Peyer's patch (tissue), 4 donors: Measurements from ENCODE around the gene DDRGK1. TPM values are rescaled to one million over a fixed set of nuclear protein-coding genes. Genes with fewer than 3 reads are reported as not detected.

ENCODE experiments used
- DNase-seq, 3 donors: peaks; one replicate each; pipeline ENCODE4 v3.0.0-alpha.2; 2017 to 2019
- H3K27ac ChIP-seq, 4 donors: fragments of 200-600 bp; sonication (generic); one replicate each; pipeline ENCODE4 v1.5.1; 2016 to 2019
- H3K27me3 ChIP-seq, 2 donors: fragments of 200-600 bp; sonication (generic); one replicate each; pipeline ENCODE4 v1.5.1; 2019
- H3K36me3 ChIP-seq, 3 donors: fragments of 200-600 bp; sonication (generic); one replicate each; pipeline ENCODE4 v1.5.1; 2016 to 2019
- H3K4me1 ChIP-seq, 4 donors: fragments of 200-600 bp; sonication (generic); one replicate each; pipeline ENCODE4 v1.5.1; 2016 to 2019
- H3K4me3 ChIP-seq, 4 donors: fragments of 200-600 bp; sonication (generic); 1 replicate in 3 of 4; 2 replicates in 1 of 4; pipeline ENCODE4 v1.5.1; 2016 to 2019; ENCODE audit warnings: mild to moderate bottlenecking in 1 of 4
- H3K9me3 ChIP-seq, 4 donors: fragments of 200-600 bp; sonication (generic); one replicate each; pipeline ENCODE4 v1.5.1; 2016 to 2019; ENCODE audit warnings: mild to moderate bottlenecking in 1 of 4
- CTCF ChIP-seq, 6 experiments: fragments of 450-650 bp in 4 of 6; fragments of 200-600 bp in 2 of 6; sonication (generic) in 1 of 6; IDR thresholded peaks; one replicate each; pipeline ENCODE4 v1.5.1; 2017 to 2019; ENCODE audit warnings: antibody characterized with exemption in 6 of 6, mild to moderate bottlenecking in 3 of 6, moderate library complexity in 1 of 6
- POLR2A ChIP-seq, 2 donors: fragments of 450-650 bp; IDR thresholded peaks; one replicate each; pipeline ENCODE4 v1.5.1; 2017; ENCODE audit warnings: antibody characterized with exemption in 2 of 2, mild to moderate bottlenecking in 2 of 2, moderate library complexity in 2 of 2
- total RNA-seq, 4 donors: library from RNA; depleted of rRNA; stranded (reverse); fragments of >200 nt; gene quantifications; one replicate each; pipeline ENCODE4 v1.1.0, GENCODE V29; 2016

Gene DDRGK1
- total RNA-seq, 4 donors from 2014 or later = 72.9 to 111 (median 92.5) TPM

GRCh38 chr20:3226864-3227263 lies 22.4 kb upstream of the DDRGK1 start:
- no peak for DNase-seq
- Histone ChIP-seq H3K4me1 (no peaks in the 10 kb centered on the region), H3K27ac (no peak overlapping the region), H3K9me3 (no peaks in the 10 kb centered on the region), H3K27me3 (no peaks in the 10 kb centered on the region), H3K4me3 (no peak overlapping the region), H3K36me3 (peaks cover 0 to 9% (median 0%) of the 10 kb centered on the region in 3 donors)
- TF ChIP-seq POLR2A (IDR thresholded peaks at IDR 0.05) (no peak), CTCF (IDR thresholded peaks at IDR 0.05) (no peak)

GRCh38 chr20:3226093-3226492 lies 21.6 kb upstream of the DDRGK1 start:
- Histone ChIP-seq H3K27me3 (no peaks in the 10 kb centered on the region), H3K36me3 (peaks cover 0 to 16% (median 0%) of the 10 kb centered on the region in 3 donors), H3K27ac (no peak overlapping the region), H3K4me3 (no peak overlapping the region), H3K4me1 (no peaks in the 10 kb centered on the region), H3K9me3 (no peaks in the 10 kb centered on the region)
- TF ChIP-seq CTCF (IDR thresholded peaks at IDR 0.05) (no peak), POLR2A (IDR thresholded peaks at IDR 0.05) (no peak)
- no peak for DNase-seq

GRCh38 chr20:3224681-3225421 lies 20.4 kb upstream of the DDRGK1 start:
- Histone ChIP-seq H3K27ac (no peak overlapping the region), H3K27me3 (no peaks in the 10 kb centered on the region), H3K9me3 (no peaks in the 10 kb centered on the region), H3K4me1 (no peaks in the 10 kb centered on the region), H3K36me3 (peaks cover 0 to 19% (median 0%) of the 10 kb centered on the region in 3 donors), H3K4me3 (no peak overlapping the region)
- no peak for TF ChIP-seq POLR2A (IDR thresholded peaks at IDR 0.05)
- peak in 2 of 3 donors; percentile 78 for DNase-seq

GRCh38 chr20:3223994-3224680 lies 19.7 kb upstream of the DDRGK1 start:
- H3K27ac ChIP-seq = no peak overlapping the region
- H3K27me3 ChIP-seq = no peaks in the 10 kb centered on the region
- no peaks in the 10 kb centered on the region for H3K4me1 ChIP-seq
- TF ChIP-seq CTCF (IDR thresholded peaks at IDR 0.05) (no peak), POLR2A (IDR thresholded peaks at IDR 0.05) (no peak)
- H3K9me3 ChIP-seq = no peaks in the 10 kb centered on the region
- peaks cover 0 to 19% (median 0%) of the 10 kb centered on the region in 3 donors for H3K36me3 ChIP-seq
- no peak overlapping the region for H3K4me3 ChIP-seq
- DNase-seq = peak in 1 of 3 donors; percentile 42

GRCh38 chr20:3223651-3223993 lies 19.1 kb upstream of the DDRGK1 start:
- no peak for DNase-seq
- no peak overlapping the region for H3K4me3 ChIP-seq
- H3K9me3 ChIP-seq = no peaks in the 10 kb centered on the region
- TF ChIP-seq CTCF (IDR thresholded peaks at IDR 0.05) (no peak), POLR2A (IDR thresholded peaks at IDR 0.05) (no peak)
- peak overlapping the region in 1 of 4 donors; percentile 19 for H3K27ac ChIP-seq
- peaks cover 0 to 19% (median 0%) of the 10 kb centered on the region in 3 donors for H3K36me3 ChIP-seq
- no peaks in the 10 kb centered on the region for H3K27me3 ChIP-seq
- peaks cover 0 to 2% (median 0%) of the 10 kb centered on the region in 4 donors for H3K4me1 ChIP-seq
